K562 (cell line): ENCODE results near the gene TMEM222.

Experiments used
- C11orf30 ChIP-seq: fragments of 450-650 bp; IDR thresholded peaks from 2 replicates; pipeline ENCODE4 v1.6.1; 2016; ENCODE audit warnings: low read depth, mild to moderate bottlenecking
- MXI1 ChIP-seq: IDR thresholded peaks from 2 replicates; pipeline ENCODE4 v1.6.1; 2011; ENCODE audit warnings: low read depth, mild to moderate bottlenecking, improper control_type of control experiment, low read length
- RCOR1 ChIP-seq, 2 experiments: IDR thresholded peaks; 2 replicates each; pipeline ENCODE4 v1.6.1; 2012; ENCODE audit warnings: low read depth in 2 of 2, low read length in 2 of 2, borderline replicate concordance in 1 of 2, improper control_type of control experiment in 1 of 2
- TF ChIP-seq, protein P1 (sequence below): fragments of 150-350 bp; IDR thresholded peaks from 2 replicates; pipeline ENCODE4 v1.6.1; 2014; ENCODE audit warnings: low read depth, mild to moderate bottlenecking, low read length, borderline replicate concordance
- TF ChIP-seq, protein P2 (sequence below), 3 experiments: IDR thresholded peaks in 2 of 3; conservative IDR thresholded peaks in 1 of 3; 2 replicates each; pipeline ENCODE4 v1.5.1; 2011 to 2012; ENCODE audit warnings: low read length in 3 of 3, mild to moderate bottlenecking in 3 of 3, control low read depth in 2 of 3, improper control_type of control experiment in 1 of 3, inconsistent platforms in 1 of 3, low read depth in 1 of 3, mixed read lengths in 1 of 3, moderate library complexity in 1 of 3; ENCODE audit not compliant: insufficient read depth in 2 of 3

DNA sequence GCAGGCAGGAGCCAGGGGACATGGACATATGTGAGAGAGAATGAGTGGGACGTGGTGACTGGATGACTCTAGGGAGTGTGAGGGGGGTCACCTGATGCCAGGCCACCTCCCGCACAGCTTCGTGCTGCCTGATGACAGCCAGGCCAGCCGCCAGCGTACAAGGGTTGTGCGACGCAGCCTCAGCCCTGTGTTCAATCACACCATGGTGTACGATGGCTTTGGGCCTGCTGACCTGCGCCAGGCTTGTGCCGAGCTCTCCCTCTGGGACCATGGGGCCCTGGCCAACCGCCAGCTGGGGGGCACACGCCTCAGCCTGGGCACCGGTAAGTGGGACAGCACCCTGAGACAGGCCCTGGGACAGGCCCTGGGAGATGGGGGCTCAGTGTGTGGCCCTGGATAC lies 31.2 kb downstream of the TMEM222 start:
- TF ChIP-seq MXI1 (no peak), RCOR1 (IDR thresholded peaks at IDR 0.05; ENCODE audit: borderline replicate concordance in 1 of 2, low read depth in 2 of 2, low read length in 2 of 2) (no peak), C11orf30 (no peak)
- TF ChIP-seq, protein P1, sequence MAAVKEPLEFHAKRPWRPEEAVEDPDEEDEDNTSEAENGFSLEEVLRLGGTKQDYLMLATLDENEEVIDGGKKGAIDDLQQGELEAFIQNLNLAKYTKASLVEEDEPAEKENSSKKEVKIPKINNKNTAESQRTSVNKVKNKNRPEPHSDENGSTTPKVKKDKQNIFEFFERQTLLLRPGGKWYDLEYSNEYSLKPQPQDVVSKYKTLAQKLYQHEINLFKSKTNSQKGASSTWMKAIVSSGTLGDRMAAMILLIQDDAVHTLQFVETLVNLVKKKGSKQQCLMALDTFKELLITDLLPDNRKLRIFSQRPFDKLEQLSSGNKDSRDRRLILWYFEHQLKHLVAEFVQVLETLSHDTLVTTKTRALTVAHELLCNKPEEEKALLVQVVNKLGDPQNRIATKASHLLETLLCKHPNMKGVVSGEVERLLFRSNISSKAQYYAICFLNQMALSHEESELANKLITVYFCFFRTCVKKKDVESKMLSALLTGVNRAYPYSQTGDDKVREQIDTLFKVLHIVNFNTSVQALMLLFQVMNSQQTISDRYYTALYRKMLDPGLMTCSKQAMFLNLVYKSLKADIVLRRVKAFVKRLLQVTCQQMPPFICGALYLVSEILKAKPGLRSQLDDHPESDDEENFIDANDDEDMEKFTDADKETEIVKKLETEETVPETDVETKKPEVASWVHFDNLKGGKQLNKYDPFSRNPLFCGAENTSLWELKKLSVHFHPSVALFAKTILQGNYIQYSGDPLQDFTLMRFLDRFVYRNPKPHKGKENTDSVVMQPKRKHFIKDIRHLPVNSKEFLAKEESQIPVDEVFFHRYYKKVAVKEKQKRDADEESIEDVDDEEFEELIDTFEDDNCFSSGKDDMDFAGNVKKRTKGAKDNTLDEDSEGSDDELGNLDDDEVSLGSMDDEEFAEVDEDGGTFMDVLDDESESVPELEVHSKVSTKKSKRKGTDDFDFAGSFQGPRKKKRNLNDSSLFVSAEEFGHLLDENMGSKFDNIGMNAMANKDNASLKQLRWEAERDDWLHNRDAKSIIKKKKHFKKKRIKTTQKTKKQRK, result no peak
- TF ChIP-seq, protein P2, sequence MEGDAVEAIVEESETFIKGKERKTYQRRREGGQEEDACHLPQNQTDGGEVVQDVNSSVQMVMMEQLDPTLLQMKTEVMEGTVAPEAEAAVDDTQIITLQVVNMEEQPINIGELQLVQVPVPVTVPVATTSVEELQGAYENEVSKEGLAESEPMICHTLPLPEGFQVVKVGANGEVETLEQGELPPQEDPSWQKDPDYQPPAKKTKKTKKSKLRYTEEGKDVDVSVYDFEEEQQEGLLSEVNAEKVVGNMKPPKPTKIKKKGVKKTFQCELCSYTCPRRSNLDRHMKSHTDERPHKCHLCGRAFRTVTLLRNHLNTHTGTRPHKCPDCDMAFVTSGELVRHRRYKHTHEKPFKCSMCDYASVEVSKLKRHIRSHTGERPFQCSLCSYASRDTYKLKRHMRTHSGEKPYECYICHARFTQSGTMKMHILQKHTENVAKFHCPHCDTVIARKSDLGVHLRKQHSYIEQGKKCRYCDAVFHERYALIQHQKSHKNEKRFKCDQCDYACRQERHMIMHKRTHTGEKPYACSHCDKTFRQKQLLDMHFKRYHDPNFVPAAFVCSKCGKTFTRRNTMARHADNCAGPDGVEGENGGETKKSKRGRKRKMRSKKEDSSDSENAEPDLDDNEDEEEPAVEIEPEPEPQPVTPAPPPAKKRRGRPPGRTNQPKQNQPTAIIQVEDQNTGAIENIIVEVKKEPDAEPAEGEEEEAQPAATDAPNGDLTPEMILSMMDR (IDR thresholded peaks at IDR 0.05 in 2 of 3, conservative IDR thresholded peaks at IDR 0.05 in 1 of 3; ENCODE audit: insufficient read depth in 2 of 3, low read depth in 1 of 3, low read length in 3 of 3), result no peak
